Stimulated activated CD8-positive, alpha-beta memory T cell treated with anti-CD3 and anti-CD28 coated beads, Interleukin-4, amount 100 ng/mL, for 24 hours (primary cell): ENCODE data around the gene WDFY4.

Source experiments
- DNase-seq: peaks from one replicate; pipeline ENCODE4 v3.0.0-alpha.2; 2020; ENCODE audit warnings: low read depth

Gene WDFY4

DNA sequence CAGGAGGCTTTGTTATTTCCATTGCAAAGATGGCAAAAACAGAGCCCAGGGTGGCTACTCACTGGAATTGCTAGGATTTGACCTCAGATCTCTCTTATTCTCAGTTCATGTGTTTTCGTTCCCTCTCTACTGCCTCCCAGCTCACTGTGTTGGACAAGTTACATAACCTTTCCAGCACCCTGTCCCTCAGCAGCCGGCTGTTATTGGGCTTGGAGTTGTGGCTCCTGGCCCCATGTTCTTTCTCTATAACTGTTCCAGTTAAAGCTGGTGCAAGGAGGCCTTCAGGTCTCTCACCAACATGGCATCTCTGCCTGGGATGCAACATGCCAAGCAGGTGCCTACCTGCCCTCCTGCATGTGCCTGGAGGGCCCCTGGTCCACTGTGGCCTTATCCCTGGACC is 198.2 kb downstream of the WDFY4 start:
- no peak for DNase-seq

DNA sequence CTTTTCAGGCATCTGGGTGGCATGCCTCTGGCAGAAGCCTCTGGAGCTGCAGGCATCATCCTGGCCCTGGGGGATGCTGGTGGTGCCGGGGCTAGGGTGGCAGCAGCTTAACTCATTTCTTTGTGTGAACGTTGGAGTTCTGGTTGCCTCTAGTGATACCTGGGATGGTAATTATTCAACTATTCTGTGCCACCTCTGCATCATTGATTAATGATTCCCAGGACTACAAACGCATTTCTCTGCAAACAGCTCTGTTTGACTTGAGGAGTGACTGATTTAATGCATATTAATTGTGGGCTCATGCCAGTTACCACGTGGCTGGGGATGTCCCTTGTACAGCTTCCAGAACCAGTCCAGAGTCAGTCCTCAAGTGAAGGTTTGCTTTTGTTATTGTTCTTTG is 199.0 kb downstream of the WDFY4 start:
- DNase-seq: no peak

GRCh38 chr10:48884179-48885045 is 199.7 kb downstream of the WDFY4 start:
- no peak for DNase-seq

GRCh38 chr10:48885376-48885775 is 200.7 kb downstream of the WDFY4 start:
- no peak for DNase-seq

- no peak for DNase-seq
These were observed 203.3 kb downstream of the WDFY4 start for GRCh38 chr10:48887982-48888381.

DNA sequence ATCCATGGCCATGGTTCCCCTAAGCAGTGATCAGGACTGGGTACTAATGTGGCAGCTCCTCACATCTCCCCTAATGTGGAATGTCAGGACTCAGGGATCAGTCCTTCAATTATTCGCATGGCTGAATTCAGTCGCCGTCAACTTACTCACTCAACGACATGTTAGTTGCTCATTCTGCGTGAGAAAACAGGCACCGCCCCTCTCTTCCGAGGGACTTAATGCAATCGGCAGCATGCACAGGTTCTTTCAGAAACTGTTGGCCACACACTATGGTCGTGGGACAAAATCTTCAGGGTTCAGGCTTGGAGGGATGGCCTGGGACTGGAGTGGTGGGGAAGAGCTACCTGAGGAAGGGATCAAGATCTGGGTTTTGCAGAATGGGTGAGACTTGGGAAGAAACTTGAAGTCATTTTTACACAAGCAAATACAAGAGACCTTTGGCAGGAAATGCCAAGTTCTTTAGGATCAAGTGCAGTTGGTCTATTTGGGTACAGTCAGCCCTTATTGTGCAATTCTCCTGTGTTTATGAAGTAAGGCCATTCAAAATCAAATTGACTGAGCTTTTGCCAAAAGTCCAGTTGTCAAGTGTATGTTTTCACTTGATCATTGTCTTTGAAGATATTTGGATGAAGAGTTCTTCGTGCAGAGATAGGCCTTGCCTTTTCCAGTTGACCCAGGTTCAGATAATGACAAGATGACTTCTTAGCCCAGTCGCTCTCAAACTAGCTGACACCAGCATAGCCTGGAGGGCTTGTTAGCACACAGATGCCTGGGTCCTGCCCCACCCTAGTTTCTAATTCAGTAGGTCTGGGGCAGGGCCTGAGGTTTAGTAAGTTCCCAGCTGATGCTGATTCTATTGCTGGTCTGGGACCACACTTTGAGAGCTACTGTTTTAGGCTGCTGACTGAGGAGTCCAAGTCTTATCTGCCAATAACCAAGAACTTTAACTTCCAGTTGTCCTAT is 206.5 kb downstream of the WDFY4 start:
- DNase-seq: no peak

DNA sequence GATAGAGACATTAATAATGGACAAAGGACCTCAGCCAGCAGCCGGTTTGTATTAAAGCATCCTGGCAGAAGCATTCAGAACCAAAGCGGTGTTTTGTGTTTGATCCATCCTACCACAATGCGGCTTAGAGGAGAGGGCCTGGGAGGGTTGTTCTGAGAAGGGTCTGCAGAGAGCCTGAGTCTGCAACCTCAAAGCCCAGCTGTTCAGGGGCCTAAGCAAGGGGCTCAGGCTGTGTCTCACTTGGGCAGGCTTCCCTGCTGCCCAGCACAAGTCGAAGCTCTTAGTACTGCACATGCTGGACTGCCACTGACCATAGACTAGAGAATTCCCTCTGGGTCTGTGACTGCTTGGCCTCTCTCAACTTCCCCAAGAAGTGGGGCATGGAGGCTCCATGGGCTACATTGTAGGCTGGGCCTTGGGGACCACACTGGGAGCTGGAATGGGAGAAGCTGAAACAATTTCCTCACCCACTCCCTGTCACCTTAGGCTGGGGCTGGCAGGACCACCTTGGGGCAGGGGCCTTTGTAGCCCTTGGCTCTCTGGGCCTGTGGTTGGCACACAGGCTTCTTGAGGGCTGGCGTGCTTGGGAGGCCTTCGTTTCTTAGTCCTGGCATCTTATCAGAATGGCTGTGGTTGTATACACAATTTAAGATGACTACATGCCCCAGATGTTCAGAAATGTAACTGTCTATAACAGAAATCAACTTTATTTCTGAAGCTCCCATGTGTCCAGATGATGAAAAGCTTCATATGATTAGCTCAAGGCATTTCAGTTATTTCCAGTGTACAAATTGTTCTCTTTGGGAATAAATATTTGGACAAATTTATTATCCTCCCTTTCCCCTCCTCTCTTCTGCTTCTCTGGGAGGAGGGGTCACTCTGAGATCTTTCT is 210.5 kb downstream of the WDFY4 start:
- DNase-seq: no peak

GRCh38 chr10:48895803-48896195 is 211.1 kb downstream of the WDFY4 start:
- no peak for DNase-seq

- no peak for DNase-seq
These were observed 212.2 kb downstream of the WDFY4 start for GRCh38 chr10:48896756-48897440.

GRCh38 chr10:48897441-48897790 is 212.7 kb downstream of the WDFY4 start:
- DNase-seq: no peak

DNA sequence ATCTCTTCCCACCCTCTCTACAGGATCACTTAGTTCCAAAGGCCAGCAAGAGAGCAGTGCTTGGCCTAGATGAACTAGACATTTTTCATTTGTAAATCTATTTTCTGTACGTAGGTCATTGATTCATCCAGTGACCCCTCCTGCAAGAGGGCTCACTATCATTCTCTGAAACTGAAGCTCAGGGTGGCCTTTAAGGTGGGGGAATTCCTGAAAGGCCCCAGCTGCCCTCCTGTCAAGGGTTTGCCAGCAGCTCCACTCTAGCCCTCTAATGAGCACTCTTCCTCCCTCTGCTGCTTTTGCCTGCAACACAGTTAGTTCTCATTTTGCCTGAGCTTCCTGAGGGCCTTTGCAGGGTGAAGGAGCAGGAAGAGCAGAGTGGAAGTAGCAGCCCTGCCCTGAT is 213.8 kb downstream of the WDFY4 start:
- DNase-seq: no peak

- DNase-seq: no peak
These were observed 215.1 kb downstream of the WDFY4 start for GRCh38 chr10:48899781-48900180.

DNA sequence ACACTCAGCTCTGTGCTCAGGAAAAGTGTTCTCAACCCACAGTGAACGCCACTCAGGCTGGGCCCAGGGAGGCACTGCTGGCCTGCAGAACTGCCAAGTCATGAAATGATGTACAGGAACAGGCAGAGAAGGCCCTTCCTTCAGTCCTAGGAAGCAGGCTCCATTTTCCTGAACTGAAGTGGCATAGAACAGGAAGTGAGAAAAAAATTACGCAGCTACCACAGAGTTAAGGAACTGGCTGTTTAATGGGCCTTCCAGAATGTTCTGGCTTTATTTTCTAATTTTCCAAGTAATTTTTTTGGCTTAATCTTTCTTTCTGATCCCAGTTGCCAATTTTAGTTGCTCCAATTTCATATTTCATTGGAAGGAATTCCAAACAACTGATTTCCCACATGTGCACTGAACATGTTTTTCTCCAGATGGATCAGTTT is 215.7 kb downstream of the WDFY4 start:
- no peak for DNase-seq

- DNase-seq: no peak
These were observed 216.6 kb downstream of the WDFY4 start for GRCh38 chr10:48901319-48901718.

GRCh38 chr10:48902096-48902495 is 217.4 kb downstream of the WDFY4 start:
- no peak for DNase-seq

DNA sequence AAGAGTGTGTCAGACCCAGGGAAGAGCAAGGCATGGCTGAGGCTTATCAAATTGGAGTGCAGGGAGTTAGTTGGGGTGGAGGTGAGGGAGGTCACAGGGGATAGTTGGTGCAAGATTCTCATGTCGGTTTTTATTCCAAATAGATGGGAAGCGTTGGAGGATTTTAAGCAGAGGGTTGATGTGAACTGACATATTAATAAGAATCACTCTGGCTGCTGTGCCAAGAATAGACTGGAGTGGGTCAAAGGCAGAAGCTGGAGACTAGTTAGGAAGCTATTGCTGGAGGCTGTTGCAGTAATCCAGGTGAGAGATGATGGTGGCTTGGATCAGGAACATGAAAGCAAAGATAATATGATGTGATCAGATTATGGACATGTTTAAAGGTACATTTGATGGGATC is 218.5 kb downstream of the WDFY4 start:
- no peak for DNase-seq

GRCh38 chr10:48904861-48905260 is 220.2 kb downstream of the WDFY4 start:
- DNase-seq: no peak

GRCh38 chr10:48905311-48905710 is 220.6 kb downstream of the WDFY4 start:
- DNase-seq: no peak

DNA sequence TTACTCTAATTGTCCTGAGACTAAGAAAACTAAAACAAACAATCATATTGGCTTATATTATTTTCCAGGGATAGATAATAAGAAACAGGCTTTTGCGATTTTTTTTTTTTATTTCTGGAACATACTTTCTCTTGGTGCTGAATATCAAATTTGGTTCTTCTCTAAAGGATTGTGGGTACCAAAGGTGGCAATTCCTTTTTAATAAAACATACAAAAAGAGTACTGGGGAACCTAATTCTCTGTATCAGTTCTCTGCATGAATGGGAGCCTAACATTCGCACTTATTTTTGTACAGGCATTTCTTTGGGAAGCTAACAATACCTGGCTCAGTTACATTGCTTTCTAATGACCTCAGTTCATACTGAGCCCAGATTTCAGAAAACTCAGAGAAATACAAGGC is 222.2 kb downstream of the WDFY4 start:
- no peak for DNase-seq

- no peak for DNase-seq
These were observed 223.1 kb downstream of the WDFY4 start for GRCh38 chr10:48907730-48908129.

- no peak for DNase-seq
These were observed 225.9 kb downstream of the WDFY4 start for GRCh38 chr10:48910548-48910947.
